ENCODE measurements around the gene SLC12A6. TPM values are rescaled to one million over a fixed set of nuclear protein-coding genes. Genes with fewer than 3 reads are reported as not detected.
A peak's percentile ranks its signal among the peaks of the same experiment; 100 is the strongest.

SLC12A6 gene
- total RNA-seq, 1 donor from 2014 or later, result 20.0 TPM

- DNase-seq (ENCODE audit: low spot score), result no peak
- H3K4me1 Mint-ChIP-seq (ENCODE audit: low read depth), result peaks cover 42% of the 10 kb centered on the region
- no peaks in the 10 kb centered on the region for H3K9me3 Mint-ChIP-seq (ENCODE audit: low read depth)
- peak overlapping the region; percentile 67 for H3K27ac Mint-ChIP-seq (ENCODE audit: unreplicated experiment)
- TF ChIP-seq, protein P1, sequence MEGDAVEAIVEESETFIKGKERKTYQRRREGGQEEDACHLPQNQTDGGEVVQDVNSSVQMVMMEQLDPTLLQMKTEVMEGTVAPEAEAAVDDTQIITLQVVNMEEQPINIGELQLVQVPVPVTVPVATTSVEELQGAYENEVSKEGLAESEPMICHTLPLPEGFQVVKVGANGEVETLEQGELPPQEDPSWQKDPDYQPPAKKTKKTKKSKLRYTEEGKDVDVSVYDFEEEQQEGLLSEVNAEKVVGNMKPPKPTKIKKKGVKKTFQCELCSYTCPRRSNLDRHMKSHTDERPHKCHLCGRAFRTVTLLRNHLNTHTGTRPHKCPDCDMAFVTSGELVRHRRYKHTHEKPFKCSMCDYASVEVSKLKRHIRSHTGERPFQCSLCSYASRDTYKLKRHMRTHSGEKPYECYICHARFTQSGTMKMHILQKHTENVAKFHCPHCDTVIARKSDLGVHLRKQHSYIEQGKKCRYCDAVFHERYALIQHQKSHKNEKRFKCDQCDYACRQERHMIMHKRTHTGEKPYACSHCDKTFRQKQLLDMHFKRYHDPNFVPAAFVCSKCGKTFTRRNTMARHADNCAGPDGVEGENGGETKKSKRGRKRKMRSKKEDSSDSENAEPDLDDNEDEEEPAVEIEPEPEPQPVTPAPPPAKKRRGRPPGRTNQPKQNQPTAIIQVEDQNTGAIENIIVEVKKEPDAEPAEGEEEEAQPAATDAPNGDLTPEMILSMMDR (IDR thresholded peaks at IDR 0.05), result no peak
- H3K36me3 Mint-ChIP-seq (ENCODE audit: low read depth), result no peaks in the 10 kb centered on the region
- H3K4me3 Mint-ChIP-seq (ENCODE audit: unreplicated experiment), result no peak overlapping the region
- no peaks in the 10 kb centered on the region for H3K27me3 Mint-ChIP-seq (ENCODE audit: low read depth)
Observed at GRCh38 chr15:34275154-34275553, 62.4 kb downstream of the SLC12A6 start.

DNA sequence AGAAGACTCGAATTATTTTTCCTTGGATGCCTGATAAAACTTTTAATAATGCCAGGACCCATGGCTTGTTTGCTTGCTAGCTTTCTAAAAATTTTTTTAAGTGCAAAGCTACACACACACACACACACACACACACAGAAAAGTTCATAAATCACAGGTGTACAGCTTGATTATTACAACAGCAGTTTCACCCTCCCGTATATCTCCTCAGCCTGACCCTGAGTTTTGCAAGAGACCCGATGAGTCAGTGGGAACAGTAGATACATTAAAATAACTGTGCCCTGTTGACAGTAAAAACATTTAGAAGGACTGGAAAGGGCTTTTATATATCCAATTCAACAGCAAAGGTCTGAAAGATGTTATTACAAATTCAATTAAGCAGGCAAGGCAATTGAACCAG, 66.1 kb downstream of the SLC12A6 start:
- DNase-seq (ENCODE audit: low spot score), result no peak
- no peaks in the 10 kb centered on the region for H3K9me3 Mint-ChIP-seq (ENCODE audit: low read depth)
- peaks cover 42% of the 10 kb centered on the region for H3K4me1 Mint-ChIP-seq (ENCODE audit: low read depth)
- no peaks in the 10 kb centered on the region for H3K36me3 Mint-ChIP-seq (ENCODE audit: low read depth)
- TF ChIP-seq, protein P1 (IDR thresholded peaks at IDR 0.05), result no peak
- H3K27ac Mint-ChIP-seq (ENCODE audit: unreplicated experiment), result peak overlapping the region; percentile 58
- no peak overlapping the region for H3K4me3 Mint-ChIP-seq (ENCODE audit: unreplicated experiment)
- H3K27me3 Mint-ChIP-seq (ENCODE audit: low read depth), result no peaks in the 10 kb centered on the region

DNA sequence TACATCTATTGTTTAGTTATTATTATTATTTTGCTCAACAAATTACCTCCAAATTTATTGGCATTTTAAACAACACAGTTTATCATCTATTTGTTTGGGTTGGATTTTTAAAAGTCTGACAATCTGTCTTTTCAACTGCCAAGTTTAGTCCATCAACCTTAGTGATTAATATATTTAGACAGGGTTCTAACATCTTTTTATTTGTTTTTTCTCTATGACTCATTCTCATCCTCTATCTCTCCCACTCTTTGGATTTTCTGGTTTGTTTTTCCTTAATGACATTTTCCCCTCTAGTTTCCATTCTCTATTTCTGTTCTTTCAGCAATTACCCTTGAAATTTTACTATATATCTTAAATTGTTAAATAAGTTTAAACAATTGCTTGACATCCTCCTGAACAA, 70.8 kb downstream of the SLC12A6 start:
- no peak for DNase-seq (ENCODE audit: low spot score)
- H3K9me3 Mint-ChIP-seq (ENCODE audit: low read depth), result no peaks in the 10 kb centered on the region
- no peak overlapping the region for H3K4me3 Mint-ChIP-seq (ENCODE audit: unreplicated experiment)
- TF ChIP-seq, protein P1 (IDR thresholded peaks at IDR 0.05), result no peak
- no peaks in the 10 kb centered on the region for H3K36me3 Mint-ChIP-seq (ENCODE audit: low read depth)
- no peaks in the 10 kb centered on the region for H3K27me3 Mint-ChIP-seq (ENCODE audit: low read depth)
- no peak overlapping the region for H3K27ac Mint-ChIP-seq (ENCODE audit: unreplicated experiment)
- peaks cover 17% of the 10 kb centered on the region for H3K4me1 Mint-ChIP-seq (ENCODE audit: low read depth)

DNA sequence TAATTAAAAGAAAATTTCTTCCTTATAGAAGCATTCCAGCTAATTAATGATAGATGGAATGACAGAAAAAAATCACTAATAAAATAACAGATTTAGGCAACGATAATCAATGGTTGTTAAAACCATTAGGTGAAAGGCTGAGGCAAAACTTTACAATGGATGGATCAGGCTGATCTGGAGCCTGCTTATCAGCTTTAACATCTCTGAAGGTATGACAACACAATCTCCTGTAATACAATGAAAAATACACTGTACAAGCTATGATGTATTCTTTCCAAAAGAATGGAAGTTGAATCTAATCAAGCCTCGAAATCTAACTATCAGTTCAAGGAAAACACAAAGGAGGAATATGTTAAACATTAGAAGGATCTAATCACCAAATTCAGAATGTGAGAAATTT, 73.5 kb downstream of the SLC12A6 start:
- no peak overlapping the region for H3K27ac Mint-ChIP-seq (ENCODE audit: unreplicated experiment)
- H3K27me3 Mint-ChIP-seq (ENCODE audit: low read depth), result no peaks in the 10 kb centered on the region
- no peak for DNase-seq (ENCODE audit: low spot score)
- H3K4me1 Mint-ChIP-seq (ENCODE audit: low read depth), result peaks cover 11% of the 10 kb centered on the region
- no peak overlapping the region for H3K4me3 Mint-ChIP-seq (ENCODE audit: unreplicated experiment)
- no peaks in the 10 kb centered on the region for H3K9me3 Mint-ChIP-seq (ENCODE audit: low read depth)
- H3K36me3 Mint-ChIP-seq (ENCODE audit: low read depth), result peaks cover 2% of the 10 kb centered on the region
- TF ChIP-seq, protein P1 (IDR thresholded peaks at IDR 0.05), result no peak

DNA sequence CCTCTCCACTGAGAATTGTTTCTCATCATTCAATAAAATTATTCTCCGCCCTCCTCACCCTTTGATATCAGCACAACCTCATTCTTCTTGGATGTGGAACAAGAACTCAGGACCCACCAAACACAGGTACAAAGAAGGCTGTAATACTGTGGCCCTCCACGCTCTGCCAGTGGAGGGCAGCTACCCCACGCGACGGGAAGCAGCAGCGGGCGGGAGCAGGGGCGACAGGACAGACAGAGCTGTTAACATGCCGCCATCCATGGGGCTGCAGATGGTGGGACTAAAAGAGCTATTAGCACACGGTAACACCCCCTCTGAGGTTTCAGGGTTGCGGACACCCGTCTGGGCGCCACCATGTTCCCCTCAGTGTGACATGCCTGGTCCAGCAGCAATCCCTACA, 75.2 kb downstream of the SLC12A6 start:
- DNase-seq (ENCODE audit: low spot score), result no peak

More for the DNA sequence above, 75.2 kb downstream of the SLC12A6 start:
- Mint-ChIP-seq H3K36me3 (ENCODE audit: low read depth) (peaks cover 6% of the 10 kb centered on the region), H3K4me1 (ENCODE audit: low read depth) (peaks cover 7% of the 10 kb centered on the region), H3K9me3 (ENCODE audit: low read depth) (no peaks in the 10 kb centered on the region), H3K27ac (ENCODE audit: unreplicated experiment) (peak overlapping the region; percentile 3), H3K4me3 (ENCODE audit: unreplicated experiment) (no peak overlapping the region), H3K27me3 (ENCODE audit: low read depth) (no peaks in the 10 kb centered on the region)
- TF ChIP-seq, protein P1 (IDR thresholded peaks at IDR 0.05), result no peak

Data from chondrocyte (in vitro differentiated cells).